ENCODE data around the gene MB. TPM values are rescaled to one million over a fixed set of nuclear protein-coding genes. Genes with fewer than 3 reads are reported as not detected.

Gene MB
- total and polyA plus RNA-seq, 2 donors (not counting 1 experiment from before 2014, with no cell fraction given), result not detected

GRCh38 chr22:35618427-35619223, 1.5 kb upstream of the MB start:
- H3K9ac ChIP-seq (ENCODE audit: low read length), result no peak overlapping the region
- TF ChIP-seq EZH2 (IDR thresholded peaks at IDR 0.05; ENCODE audit: borderline replicate concordance, insufficient read depth, low read depth, low read length, poor library complexity, severe bottlenecking) (no peak), CTCF (IDR thresholded peaks at IDR 0.05) (no peak)
- H3K27me3 Mint-ChIP-seq, result peaks cover 4% of the 10 kb centered on the region
- no peak overlapping the region for H3K4me2 ChIP-seq (replicated peaks; ENCODE audit: low read depth, low read length, poor library complexity, severe bottlenecking)
- no peak overlapping the region for H3K4me3 Mint-ChIP-seq
- WGBS (ENCODE audit: insufficient coverage), result 96% methylated on average over 1 of the region's 1 CpG
- DNase-seq (no peak), ATAC-seq (ENCODE audit: low read depth) (no peak)
- intact Hi-C loops (cut with micrococcal nuclease), result no loop called here
- peaks cover 0 to 7% (median 1%) of the 10 kb centered on the region in 4 experiments for H3K27me3 ChIP-seq (replicated peaks in 1 of 4; ENCODE audit: control extremely low read depth in 1 of 4, control insufficient read depth in 3 of 4, insufficient read depth in 4 of 4, low read length in 3 of 4)
- POLR2A ChIA-PET, result no interaction called here
- peaks cover 2% of the 10 kb centered on the region for H3K4me1 Mint-ChIP-seq
- no peaks in the 10 kb centered on the region for H3K36me3 ChIP-seq (replicated peaks in 1 of 2; ENCODE audit: control extremely low read depth in 1 of 2, control insufficient read depth in 1 of 2, extremely low read depth in 1 of 2, insufficient read depth in 2 of 2, low read length in 1 of 2)
- no peaks in the 10 kb centered on the region for H3K9me3 Mint-ChIP-seq (ENCODE audit: insufficient read depth)
- H3K79me2 ChIP-seq (ENCODE audit: control insufficient read depth, insufficient read depth, low read length), result no peaks in the 10 kb centered on the region
- CTCF ChIA-PET, result interaction anchor here (1.1 kb wide), 1 partner anchor 12 kb away, joined by 3 read pairs; no protein-coding TSS in a partner anchor
- no peaks in the 10 kb centered on the region for H3K4me1 ChIP-seq (ENCODE audit: control insufficient read depth in 2 of 2, insufficient read depth in 2 of 2, low read length in 2 of 2)
- H3K27ac ChIP-seq (ENCODE audit: low read length in 2 of 2), result no peak overlapping the region
- no peak overlapping the region for H3K27ac Mint-ChIP-seq
- H2AFZ ChIP-seq (ENCODE audit: insufficient read depth, low read depth, low read length, poor library complexity, severe bottlenecking), result no peak overlapping the region
- no peak overlapping the region for H3K4me3 ChIP-seq (ENCODE audit: control extremely low read depth in 1 of 5, extremely low read depth in 1 of 5, insufficient read depth in 1 of 5, low read depth in 2 of 5, low read length in 4 of 5)
- no peaks in the 10 kb centered on the region for H3K9me3 ChIP-seq (ENCODE audit: control extremely low read depth in 1 of 3, control insufficient read depth in 2 of 3, insufficient read depth in 1 of 3, low read length in 2 of 3)
- H4K20me1 ChIP-seq (ENCODE audit: control insufficient read depth, insufficient read depth, low read length, poor library complexity, severe bottlenecking), result no peaks in the 10 kb centered on the region

GRCh38 chr22:35616043-35616442, 1.1 kb downstream of the MB start:
- H3K4me2 ChIP-seq (replicated peaks; ENCODE audit: low read depth, low read length, poor library complexity, severe bottlenecking), result no peak overlapping the region
- ATAC-seq (ENCODE audit: low read depth), result no peak
- intact Hi-C loops (cut with micrococcal nuclease), result no loop called here
- H3K9ac ChIP-seq (ENCODE audit: low read length), result no peak overlapping the region
- DNase-seq, result no peak
- ChIA-PET CTCF (interaction anchor here (1.1 kb wide), 2 partner anchors 9 to 34 kb away, joined by 3 read pairs; no protein-coding TSS in a partner anchor), POLR2A (no interaction called here)
- no peaks in the 10 kb centered on the region for H3K9me3 Mint-ChIP-seq (ENCODE audit: insufficient read depth)
- no peak overlapping the region for H3K4me3 ChIP-seq (ENCODE audit: control extremely low read depth in 1 of 5, extremely low read depth in 1 of 5, insufficient read depth in 1 of 5, low read depth in 2 of 5, low read length in 4 of 5)
- H3K27me3 Mint-ChIP-seq, result no peaks in the 10 kb centered on the region
- H3K36me3 ChIP-seq (replicated peaks in 1 of 2; ENCODE audit: control extremely low read depth in 1 of 2, control insufficient read depth in 1 of 2, extremely low read depth in 1 of 2, insufficient read depth in 2 of 2, low read length in 1 of 2), result no peaks in the 10 kb centered on the region
- no peak overlapping the region for H3K4me3 Mint-ChIP-seq
- peaks cover 10% of the 10 kb centered on the region for H3K4me1 Mint-ChIP-seq
- TF ChIP-seq CTCF (IDR thresholded peaks at IDR 0.05), result no peak
- no peak for TF ChIP-seq EZH2 (IDR thresholded peaks at IDR 0.05; ENCODE audit: borderline replicate concordance, insufficient read depth, low read depth, low read length, poor library complexity, severe bottlenecking)
- no peaks in the 10 kb centered on the region for H3K79me2 ChIP-seq (ENCODE audit: control insufficient read depth, insufficient read depth, low read length)
- no peaks in the 10 kb centered on the region for H3K9me3 ChIP-seq (ENCODE audit: control extremely low read depth in 1 of 3, control insufficient read depth in 2 of 3, insufficient read depth in 1 of 3, low read length in 2 of 3)
- H2AFZ ChIP-seq (ENCODE audit: insufficient read depth, low read depth, low read length, poor library complexity, severe bottlenecking), result no peak overlapping the region
- no peaks in the 10 kb centered on the region for H4K20me1 ChIP-seq (ENCODE audit: control insufficient read depth, insufficient read depth, low read length, poor library complexity, severe bottlenecking)
- peaks cover 10 to 11% of the 10 kb centered on the region in 2 donors for H3K4me1 ChIP-seq (ENCODE audit: control insufficient read depth in 2 of 2, insufficient read depth in 2 of 2, low read length in 2 of 2)
- no peak overlapping the region for H3K27ac ChIP-seq (ENCODE audit: low read length in 2 of 2)
- peaks cover 0 to 3% (median 0%) of the 10 kb centered on the region in 4 experiments for H3K27me3 ChIP-seq (replicated peaks in 1 of 4; ENCODE audit: control extremely low read depth in 1 of 4, control insufficient read depth in 3 of 4, insufficient read depth in 4 of 4, low read length in 3 of 4)
- no peak overlapping the region for H3K27ac Mint-ChIP-seq
- WGBS (ENCODE audit: insufficient coverage), result 0% methylated on average over 1 of the region's 7 CpGs
